ENCODE results near the gene VAV1. TPM values are rescaled to one million over a fixed set of nuclear protein-coding genes. Genes with fewer than 3 reads are reported as not detected.
"Not testable (repeated sequence)": the region's sequence is repeated elsewhere in the genome, so short reads cannot be mapped to it uniquely, and the experiment has no call there.

VAV1 gene
- total and polyA plus RNA-seq, 7 donors, result 0.20 to 1.8 (median 1.1) TPM

GRCh38 chr19:6828698-6829633, 56.5 kb downstream of the VAV1 start:
- DNase-seq (no peak), ATAC-seq (no peak)
- TF ChIP-seq CTCF (IDR thresholded peaks at IDR 0.05), result no peak
- Histone ChIP-seq H3K27ac (no peak overlapping the region), H3K4me3 (no peak overlapping the region), H3K27me3 (ENCODE audit: insufficient read depth in 3 of 3, low read length in 2 of 3) (no peaks in the 10 kb centered on the region), H3K36me3 (ENCODE audit: insufficient read depth in 1 of 2, low read depth in 1 of 2) (no peaks in the 10 kb centered on the region), H3K9me3 (no peaks in the 10 kb centered on the region), H3K4me1 (no peaks in the 10 kb centered on the region)
- 53 to 54% (median 54%) methylated on average over 18 of the region's 18 CpGs for WGBS, 3 donors
- intact Hi-C loops (cut with DNase I), result no loop called here

- H3K4me3 ChIP-seq; ATAC-seq; H3K27me3 ChIP-seq (ENCODE audit: insufficient read depth in 3 of 3, low read length in 2 of 3); DNase-seq; H3K27ac ChIP-seq; intact Hi-C loops (cut with DNase I); H3K36me3 ChIP-seq (ENCODE audit: insufficient read depth in 1 of 2, low read depth in 1 of 2); H3K4me1 ChIP-seq; H3K9me3 ChIP-seq: not testable (repeated sequence)
- 89 to 90% (median 89%) methylated on average over 15 of the region's 15 CpGs for WGBS, 3 donors
These were observed 57.3 kb downstream of the VAV1 start for GRCh38 chr19:6829829-6830228.

- H3K4me1 ChIP-seq; H3K4me3 ChIP-seq; H3K36me3 ChIP-seq (ENCODE audit: insufficient read depth in 1 of 2, low read depth in 1 of 2); H3K9me3 ChIP-seq; ATAC-seq; intact Hi-C loops (cut with DNase I); H3K27ac ChIP-seq; H3K27me3 ChIP-seq (ENCODE audit: insufficient read depth in 3 of 3, low read length in 2 of 3); DNase-seq: not testable (repeated sequence)
- WGBS, 3 donors, result 76 to 82% (median 81%) methylated on average over 9 of the region's 9 CpGs
These were observed 58.6 kb downstream of the VAV1 start for GRCh38 chr19:6831084-6831483.

GRCh38 chr19:6832412-6832811, 59.9 kb downstream of the VAV1 start:
- H3K9me3 ChIP-seq, result no peaks in the 10 kb centered on the region
- no peak overlapping the region for H3K27ac ChIP-seq
- no peak overlapping the region for H3K4me3 ChIP-seq
- intact Hi-C loops (cut with DNase I), result no loop called here
- H3K27me3 ChIP-seq (ENCODE audit: insufficient read depth in 3 of 3, low read length in 2 of 3), result no peaks in the 10 kb centered on the region
- WGBS, 3 donors, result 75 to 88% (median 79%) methylated on average over 1 of the region's 1 CpG
- no peak for TF ChIP-seq CTCF (IDR thresholded peaks at IDR 0.05)
- no peak for ATAC-seq
- H3K4me1 ChIP-seq, result no peaks in the 10 kb centered on the region
- DNase-seq, result no peak
- H3K36me3 ChIP-seq (ENCODE audit: insufficient read depth in 1 of 2, low read depth in 1 of 2), result no peaks in the 10 kb centered on the region

GRCh38 chr19:6833166-6833790, 60.8 kb downstream of the VAV1 start:
- ATAC-seq (no peak), DNase-seq (no peak)
- Histone ChIP-seq H3K4me3 (no peak overlapping the region), H3K4me1 (no peaks in the 10 kb centered on the region), H3K27ac (no peak overlapping the region), H3K27me3 (ENCODE audit: insufficient read depth in 3 of 3, low read length in 2 of 3) (no peaks in the 10 kb centered on the region), H3K36me3 (ENCODE audit: insufficient read depth in 1 of 2, low read depth in 1 of 2) (no peaks in the 10 kb centered on the region), H3K9me3 (no peaks in the 10 kb centered on the region)
- intact Hi-C loops (cut with DNase I), result no loop called here
- WGBS, 3 donors, result 87% methylated on average over 16 of the region's 16 CpGs
- TF ChIP-seq CTCF (IDR thresholded peaks at IDR 0.05), result no peak

Measured in psoas muscle (tissue), 8 donors.